GM21515 (cell line): ENCODE data around the gene FAM50A.

Experiments used
- ATAC-seq: cut with Tn5 transposase; IDR thresholded peaks from one replicate; pipeline ENCODE4 v1.9.1; 2021; ENCODE audit not compliant: unreplicated experiment

FAM50A gene

GRCh38 chrX:154412468-154412867 is 31.5 kb upstream of the FAM50A start:
- ATAC-seq, result no peak

- no peak for ATAC-seq
Observed at GRCh38 chrX:154413142-154413541, 30.8 kb upstream of the FAM50A start.

GRCh38 chrX:154417157-154417556 is 26.8 kb upstream of the FAM50A start:
- no peak for ATAC-seq

GRCh38 chrX:154419189-154419588 is 24.8 kb upstream of the FAM50A start:
- no peak for ATAC-seq

- ATAC-seq, result no peak
Observed at GRCh38 chrX:154419688-154420401, 24.1 kb upstream of the FAM50A start.

- ATAC-seq, result no peak
Observed at GRCh38 chrX:154420402-154420756, 23.6 kb upstream of the FAM50A start.

GRCh38 chrX:154426916-154427770 is 16.8 kb upstream of the FAM50A start:
- no peak for ATAC-seq

- peak; percentile 96 for ATAC-seq
Observed at GRCh38 chrX:154428176-154429171, 15.5 kb upstream of the FAM50A start, which contains the start of gene ATP6AP1. Gene ATP6AP1, plus strand, starts transcription at chrX:154428677. Its CDS starts 16 bp downstream, at chrX:154428693.

GRCh38 chrX:154429711-154430110 is 14.2 kb upstream of the FAM50A start:
- ATAC-seq, result no peak

GRCh38 chrX:154430479-154430878 is 13.5 kb upstream of the FAM50A start:
- ATAC-seq, result no peak

- ATAC-seq, result no peak
Observed at GRCh38 chrX:154430916-154431315, 13.0 kb upstream of the FAM50A start.

GRCh38 chrX:154431341-154431740 is 12.6 kb upstream of the FAM50A start:
- no peak for ATAC-seq

GRCh38 chrX:154432210-154432609 is 11.7 kb upstream of the FAM50A start:
- no peak for ATAC-seq

- ATAC-seq, result no peak
Observed at GRCh38 chrX:154433605-154434004, 10.3 kb upstream of the FAM50A start.

GRCh38 chrX:154434394-154435168 is 9.4 kb upstream of the FAM50A start:
- no peak for ATAC-seq

- ATAC-seq, result no peak
Observed at GRCh38 chrX:154435171-154435733, 8.7 kb upstream of the FAM50A start.

- ATAC-seq, result no peak
Observed at GRCh38 chrX:154436374-154436982, 7.5 kb upstream of the FAM50A start.

GRCh38 chrX:154436983-154437752 is 6.8 kb upstream of the FAM50A start, which contains the start of gene GDI1:
Gene GDI1, plus strand, starts transcription at chrX:154437154. Its CDS starts 101 bp downstream, at chrX:154437255.
- ATAC-seq, result no peak
